HCT116 (cell line): ENCODE measurements around the gene DHX58. TPM values are rescaled to one million over a fixed set of nuclear protein-coding genes. Genes with fewer than 3 reads are reported as not detected.

Source experiments
- ATAC-seq: fragments of 200-7000 bp; cut with Tn5 transposase; 2 replicates; pipeline ENCODE4 v1.9.1; 2020; ENCODE audit warnings: mild to moderate bottlenecking, moderate library complexity
- BruUV-seq: library from RNA; stranded (reverse); fragments of 400-500 nt; replicated peaks from 2 replicates; lab custom pipeline; 2021; lab: Mats Ljungman, UMichigan
- CTCF ChIA-PET: fragments of 300-600 bp; sonication (Branson Sonifier 250); formaldehyde crosslinking; loops from one replicate; lab custom pipeline; 2021; ENCODE audit warnings: antibody characterized with exemption; lab: Charles Lee
- POLR2A ChIA-PET: fragments of 300-600, 350-600 bp; sonication (Branson Sonifier 250); formaldehyde crosslinking; loops from one replicate; lab custom pipeline; 2021; ENCODE audit warnings: antibody characterized with exemption; lab: Charles Lee
- RAD21 ChIA-PET, 2 experiments: fragments of 300-600 bp; sonication (Branson Sonifier 250); formaldehyde crosslinking; loops; one replicate each; lab custom pipeline; 2023; ENCODE audit warnings: low total read pairs in 2 of 2; ENCODE audit not compliant: uncharacterized antibody in 2 of 2, unreplicated experiment in 2 of 2, low non-redundant PET in 1 of 2; lab: Charles Lee
- DNase-seq: peaks from one replicate; pipeline ENCODE4 v3.0.0-alpha.2; 2010; ENCODE audit warnings: low read depth, low spot score
- H2AFZ ChIP-seq: fragments of 200-600 bp; shearing (Covaris generic), sonication (generic); 2 replicates; pipeline ENCODE4 v1.6.1; 2017; ENCODE audit warnings: low read depth, mixed run types, mixed read lengths, antibody characterized with exemption, low read length; ENCODE audit not compliant: poor library complexity, severe bottlenecking
- H3K27ac ChIP-seq: 2 replicates; pipeline ENCODE4 v1.5.1; 2012; ENCODE audit warnings: low read depth, low read length
- H3K27me3 ChIP-seq: fragments of 200-600 bp; sonication (generic); 2 replicates; pipeline ENCODE4 v1.6.1; 2016; ENCODE audit warnings: mixed run types, low read length, mixed read lengths; ENCODE audit not compliant: insufficient read depth
- H3K36me3 ChIP-seq, 2 experiments: fragments of 200-500 bp in 1 of 2; fragments of 200-600 bp in 1 of 2; sonication (Bioruptor generic) in 1 of 2; sonication (generic) in 1 of 2; 2 replicates each; pipeline versions ENCODE4 v1.5.1 to v1.6.1; 2014 to 2016; ENCODE audit warnings: low read length in 2 of 2, inconsistent platforms in 1 of 2, mixed read lengths in 1 of 2, mixed run types in 1 of 2; ENCODE audit not compliant: insufficient read depth in 2 of 2, control insufficient read depth in 1 of 2
- H3K4me1 ChIP-seq, 2 experiments: fragments of 200-600 bp in 1 of 2; sonication (generic) in 1 of 2; 2 replicates each; pipeline versions ENCODE4 v1.5.1 to v1.6.1; 2012 to 2017; ENCODE audit warnings: low read length in 2 of 2, inconsistent platforms in 1 of 2, mild to moderate bottlenecking in 1 of 2, mixed read lengths in 1 of 2, mixed run types in 1 of 2, moderate library complexity in 1 of 2; ENCODE audit not compliant: insufficient read depth in 2 of 2, control insufficient read depth in 1 of 2
- H3K4me2 ChIP-seq: fragments of 200-600 bp; sonication (generic); 2 replicates; pipeline ENCODE4 v1.6.1; 2017; ENCODE audit warnings: mixed run types, low read length, mixed read lengths
- H3K4me3 ChIP-seq, 2 experiments: fragments of 200-600 bp in 1 of 2; sonication (generic) in 1 of 2; replicated peaks in 1 of 2; 2 replicates each; pipeline ENCODE4 v1.5.1; 2011 to 2016; ENCODE audit warnings: low read length in 2 of 2, control low read depth in 1 of 2, low read depth in 1 of 2, mild to moderate bottlenecking in 1 of 2, mixed read lengths in 1 of 2, mixed run types in 1 of 2
- H3K79me2 ChIP-seq: fragments of 200-600 bp; sonication (generic); 2 replicates; pipeline ENCODE4 v1.6.1; 2017; ENCODE audit warnings: mild to moderate bottlenecking, mixed run types, low read length, moderate library complexity, mixed read lengths; ENCODE audit not compliant: insufficient read depth
- H3K9ac ChIP-seq: fragments of 200-600 bp; sonication (generic); 2 replicates; pipeline ENCODE4 v1.6.1; 2016; ENCODE audit warnings: low read length, mixed read lengths
- H3K9me2 ChIP-seq: fragments of 200-600 bp; sonication (generic), shearing (Covaris generic); 2 replicates; pipeline ENCODE4 v1.6.1; 2017; ENCODE audit warnings: mixed run types, mild to moderate bottlenecking, moderate library complexity; ENCODE audit not compliant: insufficient read depth
- H3K9me3 ChIP-seq, 2 experiments: fragments of 200-500 bp in 1 of 2; fragments of 200-600 bp in 1 of 2; sonication (Bioruptor generic) in 1 of 2; sonication (generic) in 1 of 2; 2 replicates each; pipeline ENCODE4 v1.6.1; 2014 to 2017; ENCODE audit warnings: low read length in 2 of 2, mixed read lengths in 2 of 2, inconsistent platforms in 1 of 2, low read depth in 1 of 2, mild to moderate bottlenecking in 1 of 2, mixed run types in 1 of 2, moderate library complexity in 1 of 2; ENCODE audit not compliant: control insufficient read depth in 1 of 2, insufficient read depth in 1 of 2
- H4K20me1 ChIP-seq: fragments of 200-600 bp; sonication (generic), shearing (Covaris generic); 2 replicates; pipeline ENCODE4 v1.6.1; 2017; ENCODE audit warnings: mixed run types, mild to moderate bottlenecking, moderate library complexity; ENCODE audit not compliant: insufficient read depth
- CEBPB ChIP-seq: IDR thresholded peaks from 2 replicates; pipeline ENCODE4 v1.6.1; 2012; ENCODE audit warnings: low read depth
- EGR1 ChIP-seq: IDR thresholded peaks from 2 replicates; pipeline ENCODE4 v1.6.1; 2012; ENCODE audit warnings: low read depth
- EZH2phosphoT487 ChIP-seq: fragments of 200-600 bp; IDR thresholded peaks from 2 replicates; pipeline ENCODE4 v1.6.1; 2018; ENCODE audit warnings: antibody characterized with exemption, borderline replicate concordance
- FOSL1 ChIP-seq: IDR thresholded peaks from 2 replicates; pipeline ENCODE4 v1.6.1; 2012; ENCODE audit warnings: low read depth
- JUND ChIP-seq: IDR thresholded peaks from 2 replicates; pipeline ENCODE4 v1.6.1; 2012
- POLR2A ChIP-seq: IDR thresholded peaks from 2 replicates; pipeline ENCODE4 v1.7.0; 2011; ENCODE audit warnings: borderline replicate concordance; ENCODE audit not compliant: insufficient read depth, insufficient read length; ENCODE audit errors: extremely low read depth
- POLR2AphosphoS5 ChIP-seq: IDR thresholded peaks from 2 replicates; pipeline ENCODE4 v1.6.1; 2011; ENCODE audit warnings: mild to moderate bottlenecking, low read depth, low read length, moderate library complexity
- RAD21 ChIP-seq: IDR thresholded peaks from 2 replicates; pipeline ENCODE4 v1.6.1; 2012; ENCODE audit warnings: low read depth, mild to moderate bottlenecking
- SRF ChIP-seq: IDR thresholded peaks from 2 replicates; pipeline ENCODE4 v1.6.1; 2012; ENCODE audit warnings: low read depth
- TCF7L2 ChIP-seq: IDR thresholded peaks from 2 replicates; pipeline ENCODE4 v1.7.0; 2011; ENCODE audit warnings: borderline replicate concordance, inconsistent platforms; ENCODE audit not compliant: insufficient read depth, insufficient read length; ENCODE audit errors: extremely low read depth
- YY1 ChIP-seq: IDR thresholded peaks from 2 replicates; pipeline ENCODE4 v1.6.1; 2011; ENCODE audit warnings: low read length, low read depth, moderate library complexity, mild to moderate bottlenecking; ENCODE audit not compliant: insufficient replicate concordance; ENCODE audit errors: extremely low read depth
- ZBTB33 ChIP-seq: IDR thresholded peaks from 2 replicates; pipeline ENCODE4 v1.6.1; 2011; ENCODE audit warnings: mild to moderate bottlenecking, low read length, moderate library complexity; ENCODE audit not compliant: insufficient replicate concordance; ENCODE audit errors: extremely low read depth
- intact Hi-C: fragments of 100-400 bp; cut with micrococcal nuclease; formaldehyde crosslinking; loops from 2 replicates; pipeline ENCODE4 v1.10.0; 2022
- total RNA-seq: library from RNA; stranded (reverse); gene quantifications from one replicate; pipeline ENCODE4 v1.2.1, GENCODE V29; 2021; ENCODE audit not compliant: unreplicated experiment

The DHX58 gene
- total RNA-seq, 1 experiment from 2014 or later, result 1.2 TPM

- ChIA-PET POLR2A (no interaction called here), CTCF (no interaction called here)
- peaks cover 29 to 45% of the 10 kb centered on the region in 2 experiments; a peak in 3 of 4 replicates for H3K36me3 ChIP-seq
Measured at GRCh38 chr17:42127414-42127813, 14.9 kb upstream of the DHX58 start.

More at GRCh38 chr17:42127414-42127813, 14.9 kb upstream of the DHX58 start:
- no peaks in the 10 kb centered on the region for H3K9me2 ChIP-seq
- no peak overlapping the region for H3K27ac ChIP-seq
- no peaks in the 10 kb centered on the region for H3K27me3 ChIP-seq
- RAD21 ChIA-PET, result interaction anchor here in 1 of 2 experiments (0.7 kb wide), 1 partner anchor 212 kb away, joined by 3 read pairs; no protein-coding TSS in a partner anchor
- intact Hi-C loops, result no loop called here
- no peak overlapping the region for H3K9ac ChIP-seq
- ATAC-seq (no peak), DNase-seq (no peak)
- H3K4me2 ChIP-seq, result no peak overlapping the region
- H2AFZ ChIP-seq, result no peak overlapping the region
- peaks cover 24% of the 10 kb centered on the region; the same call in 1 of the 2 replicates for H3K79me2 ChIP-seq
- TF ChIP-seq YY1, result no peak
- TF ChIP-seq POLR2AphosphoS5, result no peak
- no peak for TF ChIP-seq POLR2A
- TF ChIP-seq FOSL1, result no peak
- no peak for TF ChIP-seq CEBPB
- TF ChIP-seq EGR1, result no peak
- TF ChIP-seq TCF7L2, result no peak
- no peak for TF ChIP-seq SRF
- TF ChIP-seq ZBTB33, result no peak
- no peak for TF ChIP-seq EZH2phosphoT487
- no peak for TF ChIP-seq RAD21
- no peak for TF ChIP-seq JUND
- no peaks in the 10 kb centered on the region for H3K4me1 ChIP-seq
- BruUV-seq, result no TSS peak
- H3K9me3 ChIP-seq, result no peaks in the 10 kb centered on the region
- no peaks in the 10 kb centered on the region for H4K20me1 ChIP-seq
- H3K4me3 ChIP-seq, result no peak overlapping the region
